ENCODE results near the gene BTBD9.

BTBD9 gene

DNA sequence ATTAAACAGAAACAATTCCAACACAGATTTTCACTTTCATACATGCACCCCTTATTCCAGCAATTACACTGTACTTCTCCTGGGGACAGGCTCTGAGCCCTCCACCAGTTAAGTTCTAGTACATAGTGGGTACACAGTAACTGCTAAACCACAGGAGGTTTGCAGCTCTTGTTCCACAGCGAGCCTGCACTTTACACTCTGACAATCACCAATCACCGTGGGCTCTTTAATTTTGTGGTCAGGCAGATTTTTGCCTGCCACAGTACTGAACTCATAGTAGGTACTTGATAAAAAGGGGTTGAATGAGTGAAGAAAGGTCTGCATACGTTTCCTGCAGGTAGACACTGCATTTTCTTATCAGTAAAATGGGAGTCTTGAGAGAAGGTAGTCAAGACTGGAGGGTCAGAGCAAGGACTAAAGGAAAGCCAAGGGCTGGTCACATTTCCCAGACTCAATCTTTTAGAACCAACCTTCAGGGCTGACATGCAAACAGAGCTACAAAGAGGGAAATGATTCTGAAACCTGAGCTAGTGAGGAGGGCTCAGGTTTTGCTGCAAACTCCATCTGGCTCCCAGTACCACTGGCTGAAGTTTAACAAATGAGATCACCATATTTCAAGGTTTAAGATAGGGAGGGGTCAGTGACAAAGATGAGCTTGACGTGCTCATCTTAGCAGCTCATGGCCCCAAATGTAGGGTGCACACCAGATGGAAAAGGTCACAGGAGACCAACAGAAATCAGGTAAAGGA is 404.6 kb downstream of the BTBD9 start:
- in situ Hi-C loops (cut with HindIII; ENCODE audit: low sequenced_read_pairs), result no loop called here
- TF ChIP-seq, protein P1, sequence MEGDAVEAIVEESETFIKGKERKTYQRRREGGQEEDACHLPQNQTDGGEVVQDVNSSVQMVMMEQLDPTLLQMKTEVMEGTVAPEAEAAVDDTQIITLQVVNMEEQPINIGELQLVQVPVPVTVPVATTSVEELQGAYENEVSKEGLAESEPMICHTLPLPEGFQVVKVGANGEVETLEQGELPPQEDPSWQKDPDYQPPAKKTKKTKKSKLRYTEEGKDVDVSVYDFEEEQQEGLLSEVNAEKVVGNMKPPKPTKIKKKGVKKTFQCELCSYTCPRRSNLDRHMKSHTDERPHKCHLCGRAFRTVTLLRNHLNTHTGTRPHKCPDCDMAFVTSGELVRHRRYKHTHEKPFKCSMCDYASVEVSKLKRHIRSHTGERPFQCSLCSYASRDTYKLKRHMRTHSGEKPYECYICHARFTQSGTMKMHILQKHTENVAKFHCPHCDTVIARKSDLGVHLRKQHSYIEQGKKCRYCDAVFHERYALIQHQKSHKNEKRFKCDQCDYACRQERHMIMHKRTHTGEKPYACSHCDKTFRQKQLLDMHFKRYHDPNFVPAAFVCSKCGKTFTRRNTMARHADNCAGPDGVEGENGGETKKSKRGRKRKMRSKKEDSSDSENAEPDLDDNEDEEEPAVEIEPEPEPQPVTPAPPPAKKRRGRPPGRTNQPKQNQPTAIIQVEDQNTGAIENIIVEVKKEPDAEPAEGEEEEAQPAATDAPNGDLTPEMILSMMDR (IDR thresholded peaks at IDR 0.05; ENCODE audit: low read depth, low read length, missing control alignments), result no peak
- no peak overlapping the region for H3K4me3 ChIP-seq (ENCODE audit: low read depth, low read length)
- DNase-seq (ENCODE audit: low read depth), result no peak

DNA sequence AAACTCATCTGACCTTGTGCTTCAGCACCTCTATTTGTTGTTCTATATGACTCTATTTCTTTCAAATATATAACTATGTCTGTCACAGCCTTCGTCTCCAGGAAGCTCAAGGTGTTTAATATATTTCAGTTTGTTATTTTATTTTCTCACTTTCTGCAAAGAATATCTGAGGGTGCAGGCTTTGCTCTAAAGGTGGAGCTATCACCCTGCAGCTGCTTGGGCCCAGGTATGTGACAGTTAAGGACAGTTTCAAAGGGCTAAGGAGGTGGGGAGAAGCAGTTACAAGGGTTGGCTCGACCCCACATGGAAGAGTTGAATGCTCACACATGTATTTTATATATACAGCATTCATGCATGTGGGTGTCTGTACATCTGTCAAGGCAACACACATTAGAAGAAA is 405.6 kb downstream of the BTBD9 start:
- DNase-seq (ENCODE audit: low read depth), result no peak
- in situ Hi-C loops (cut with HindIII; ENCODE audit: low sequenced_read_pairs), result no loop called here
- TF ChIP-seq, protein P1 (IDR thresholded peaks at IDR 0.05; ENCODE audit: low read depth, low read length, missing control alignments), result no peak
- H3K4me3 ChIP-seq (ENCODE audit: low read depth, low read length), result no peak overlapping the region

DNA sequence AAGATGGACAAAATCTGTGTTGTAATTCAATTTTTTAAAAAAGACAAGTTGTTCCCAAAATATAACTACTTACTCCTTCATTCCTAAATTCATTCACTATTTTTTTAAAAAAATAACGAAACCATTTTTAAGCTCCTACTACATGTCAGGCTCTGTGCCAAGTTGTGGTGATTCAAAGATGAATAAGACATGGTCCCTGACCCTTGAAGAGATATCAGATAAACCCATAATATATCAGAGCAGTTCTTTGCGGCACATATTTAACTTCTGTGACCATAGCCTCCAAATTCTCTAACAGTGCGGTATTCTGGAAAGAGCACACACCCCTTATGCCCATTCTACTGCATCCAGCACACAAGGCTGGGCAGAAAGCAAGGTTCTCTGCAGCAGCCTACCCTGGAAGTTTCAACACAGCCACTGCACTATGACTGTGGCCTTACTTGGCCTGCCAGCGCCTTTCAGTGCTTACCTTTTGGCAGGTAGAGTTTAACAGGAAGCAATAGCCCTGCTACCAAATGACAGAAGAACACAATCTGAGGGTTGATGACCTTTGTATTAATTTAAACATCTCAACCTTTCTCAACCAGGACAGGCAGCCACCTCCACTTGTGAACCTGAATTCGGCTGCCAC is 406.5 kb downstream of the BTBD9 start:
- H3K4me3 ChIP-seq (ENCODE audit: low read depth, low read length), result no peak overlapping the region
- no peak for DNase-seq (ENCODE audit: low read depth)
- in situ Hi-C loops (cut with HindIII; ENCODE audit: low sequenced_read_pairs), result no loop called here
- TF ChIP-seq, protein P1 (IDR thresholded peaks at IDR 0.05; ENCODE audit: low read depth, low read length, missing control alignments), result no peak

DNA sequence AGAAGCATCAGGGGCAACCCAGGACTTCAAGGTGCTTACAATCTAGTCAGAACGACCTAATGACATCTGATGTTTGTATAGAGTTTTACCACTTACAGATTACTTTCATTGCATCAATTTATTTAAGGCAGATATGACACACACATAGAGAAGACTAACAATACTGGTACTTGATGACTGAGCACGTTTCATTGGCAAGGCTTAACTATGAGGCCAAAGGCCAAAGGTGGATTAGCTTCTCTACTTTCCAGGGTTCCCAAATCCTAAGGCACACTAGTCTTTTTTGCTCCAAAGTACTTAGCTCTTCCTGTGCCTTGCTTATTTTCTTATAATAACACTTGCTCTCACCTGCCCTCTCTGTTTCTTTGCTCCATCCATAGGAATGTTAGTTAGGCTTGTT is 414.0 kb downstream of the BTBD9 start:
- in situ Hi-C loops (cut with HindIII; ENCODE audit: low sequenced_read_pairs), result loop anchor here (5.0 kb wide), 1 partner anchor 48 kb away; no protein-coding TSS in a partner anchor
- DNase-seq (ENCODE audit: low read depth), result no peak
- TF ChIP-seq, protein P1 (IDR thresholded peaks at IDR 0.05; ENCODE audit: low read depth, low read length, missing control alignments), result no peak
- H3K4me3 ChIP-seq (ENCODE audit: low read depth, low read length), result no peak overlapping the region

DNA sequence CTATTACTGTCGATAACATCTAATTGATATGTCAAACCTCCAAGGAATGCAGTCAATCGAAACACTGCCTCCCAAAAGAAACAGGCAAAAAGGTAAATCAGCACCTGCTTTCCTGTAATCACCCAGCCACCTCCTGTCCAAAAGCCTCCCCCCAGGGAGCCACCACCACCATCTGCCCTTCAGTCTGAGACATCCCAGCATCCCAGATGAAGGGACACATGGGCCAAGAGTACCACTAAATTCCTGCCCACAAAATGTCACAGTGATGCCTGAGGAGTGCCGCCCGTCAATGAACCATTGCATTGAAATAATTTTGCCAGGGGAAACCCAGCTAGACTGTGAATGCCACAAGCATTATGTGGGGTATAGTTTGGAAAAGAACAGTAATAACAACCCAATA is 418.5 kb downstream of the BTBD9 start:
- TF ChIP-seq, protein P1 (IDR thresholded peaks at IDR 0.05; ENCODE audit: low read depth, low read length, missing control alignments), result no peak
- no peak overlapping the region for H3K4me3 ChIP-seq (ENCODE audit: low read depth, low read length)

DNA sequence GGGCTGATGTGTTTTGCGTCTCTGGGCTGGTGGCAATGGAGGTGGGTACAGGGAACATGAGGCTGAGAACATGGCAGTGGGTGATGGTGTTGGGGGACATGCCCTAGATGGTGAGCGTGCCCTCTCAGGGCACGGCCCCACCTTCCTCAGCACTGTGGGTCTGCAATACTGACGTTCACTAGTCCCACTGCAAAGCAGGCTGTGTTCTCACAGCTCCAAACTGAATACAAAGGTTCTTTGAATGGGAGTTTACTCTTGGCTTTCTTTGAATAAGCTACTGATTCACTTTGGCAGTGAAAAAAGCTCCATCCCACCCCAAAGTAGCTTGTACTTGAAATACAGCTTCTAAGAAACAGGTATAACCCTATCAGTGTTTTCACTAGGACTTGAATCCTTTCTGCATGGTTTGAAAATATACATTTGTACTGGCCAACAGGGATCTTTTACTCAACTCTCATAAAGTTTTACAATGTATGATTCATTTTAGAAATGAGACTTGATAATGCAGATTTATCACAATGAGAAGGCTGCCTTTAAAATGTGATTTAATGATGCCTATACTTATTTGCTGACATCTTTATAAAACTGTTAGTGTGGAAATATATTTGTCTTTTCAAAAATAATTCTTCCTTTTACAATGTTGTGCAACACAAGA is 419.5 kb downstream of the BTBD9 start:
- in situ Hi-C loops (cut with HindIII; ENCODE audit: low sequenced_read_pairs), result no loop called here
- H3K4me3 ChIP-seq (ENCODE audit: low read depth, low read length), result no peak overlapping the region
- DNase-seq (ENCODE audit: low read depth), result no peak
- TF ChIP-seq, protein P1 (IDR thresholded peaks at IDR 0.05; ENCODE audit: low read depth, low read length, missing control alignments), result no peak

More for the DNA sequence above, 418.5 kb downstream of the BTBD9 start:
- DNase-seq (ENCODE audit: low read depth), result no peak
- in situ Hi-C loops (cut with HindIII; ENCODE audit: low sequenced_read_pairs), result no loop called here
